T-helper 1 cell treated with Interleukin-12 subunit alpha and Interleukin-12 subunit beta and Interleukin-4 antibody, amounts not matched to agents 30 ng/mL and 1 ng/mL, for 36 hours (primary cell): Measurements from ENCODE around the gene TADA1. TPM values are rescaled to one million over a fixed set of nuclear protein-coding genes. Genes with fewer than 3 reads are reported as not detected.
"Not testable (repeated sequence)": the region's sequence is repeated elsewhere in the genome, so short reads cannot be mapped to it uniquely, and the experiment has no call there.

Source experiments
- intact Hi-C: fragments of 100-400 bp; cut with micrococcal nuclease; formaldehyde crosslinking; loops from one replicate; pipeline ENCODE4 v1.15.1; 2024
- total RNA-seq: library from RNA; stranded (reverse); gene quantifications from 2 replicates; pipeline ENCODE4 v1.2.3, GENCODE V29; 2022

Gene TADA1
- total RNA-seq, 1 donor from 2014 or later: 14.6 TPM

- intact Hi-C loops: no loop called here
Observed at GRCh38 chr1:166848193-166848592, 27.9 kb downstream of the TADA1 start.

DNA sequence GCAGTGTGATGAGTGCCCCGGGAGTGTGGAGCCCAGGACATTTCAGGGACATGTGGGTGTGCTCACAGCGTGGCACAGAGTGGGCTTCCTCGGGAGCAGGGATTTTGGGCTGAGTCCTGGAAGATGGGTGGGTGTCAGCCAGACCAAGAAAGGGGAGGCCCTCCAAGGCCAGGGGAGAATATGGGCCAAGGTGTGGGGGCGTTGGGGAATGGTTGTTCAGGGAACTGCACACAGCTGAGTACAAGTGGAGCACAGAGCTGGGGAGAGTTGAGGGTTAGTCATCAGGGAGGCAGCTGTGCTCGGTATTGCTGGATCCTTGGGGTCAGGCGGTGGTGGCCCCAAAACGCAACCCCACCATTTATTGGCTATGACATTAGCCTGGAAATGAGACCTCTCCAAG, 31.3 kb downstream of the TADA1 start:
- intact Hi-C loops: no loop called here

DNA sequence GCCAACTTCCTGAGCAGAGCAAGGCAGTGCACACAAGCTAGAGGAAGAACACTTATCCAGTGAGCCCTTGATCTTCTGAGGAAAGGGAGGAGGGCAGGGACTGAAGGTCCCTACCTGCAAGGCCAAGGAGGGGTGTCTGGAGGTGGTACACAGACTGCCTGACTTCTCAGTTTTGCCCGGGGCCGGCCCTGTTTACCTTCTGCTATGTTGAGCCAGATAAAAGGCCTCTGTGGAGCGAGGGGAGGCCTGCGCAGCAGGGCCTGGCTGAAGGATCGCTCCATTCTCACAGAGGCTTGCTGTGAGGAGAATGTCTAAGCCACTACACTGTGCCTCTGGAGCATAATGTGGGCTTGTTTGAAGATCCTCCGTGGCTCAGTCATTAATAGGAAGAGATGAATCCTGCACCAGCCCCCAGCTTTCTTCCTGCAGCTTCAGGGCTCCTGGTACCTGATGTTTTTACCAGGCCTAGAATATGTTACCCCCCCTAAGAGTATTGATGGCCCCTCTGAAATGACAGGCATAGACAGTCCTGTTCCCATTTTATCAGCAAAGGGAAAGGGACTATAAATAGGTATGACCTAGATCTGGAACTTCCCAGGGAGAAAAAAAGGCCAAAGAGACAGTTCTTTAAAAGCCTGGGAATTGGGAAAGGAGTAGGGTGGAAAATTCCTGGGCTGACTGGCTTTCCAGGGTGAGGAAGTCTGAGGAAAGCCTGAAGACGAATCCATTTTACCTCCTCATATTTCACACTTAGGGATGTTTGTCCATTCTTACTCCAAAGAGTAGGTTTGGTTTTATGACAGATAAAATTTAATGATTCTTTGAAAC, 32.1 kb downstream of the TADA1 start:
- intact Hi-C loops: no loop called here

GRCh38 chr1:166843322-166843721, 32.7 kb downstream of the TADA1 start:
- intact Hi-C loops: no loop called here

DNA sequence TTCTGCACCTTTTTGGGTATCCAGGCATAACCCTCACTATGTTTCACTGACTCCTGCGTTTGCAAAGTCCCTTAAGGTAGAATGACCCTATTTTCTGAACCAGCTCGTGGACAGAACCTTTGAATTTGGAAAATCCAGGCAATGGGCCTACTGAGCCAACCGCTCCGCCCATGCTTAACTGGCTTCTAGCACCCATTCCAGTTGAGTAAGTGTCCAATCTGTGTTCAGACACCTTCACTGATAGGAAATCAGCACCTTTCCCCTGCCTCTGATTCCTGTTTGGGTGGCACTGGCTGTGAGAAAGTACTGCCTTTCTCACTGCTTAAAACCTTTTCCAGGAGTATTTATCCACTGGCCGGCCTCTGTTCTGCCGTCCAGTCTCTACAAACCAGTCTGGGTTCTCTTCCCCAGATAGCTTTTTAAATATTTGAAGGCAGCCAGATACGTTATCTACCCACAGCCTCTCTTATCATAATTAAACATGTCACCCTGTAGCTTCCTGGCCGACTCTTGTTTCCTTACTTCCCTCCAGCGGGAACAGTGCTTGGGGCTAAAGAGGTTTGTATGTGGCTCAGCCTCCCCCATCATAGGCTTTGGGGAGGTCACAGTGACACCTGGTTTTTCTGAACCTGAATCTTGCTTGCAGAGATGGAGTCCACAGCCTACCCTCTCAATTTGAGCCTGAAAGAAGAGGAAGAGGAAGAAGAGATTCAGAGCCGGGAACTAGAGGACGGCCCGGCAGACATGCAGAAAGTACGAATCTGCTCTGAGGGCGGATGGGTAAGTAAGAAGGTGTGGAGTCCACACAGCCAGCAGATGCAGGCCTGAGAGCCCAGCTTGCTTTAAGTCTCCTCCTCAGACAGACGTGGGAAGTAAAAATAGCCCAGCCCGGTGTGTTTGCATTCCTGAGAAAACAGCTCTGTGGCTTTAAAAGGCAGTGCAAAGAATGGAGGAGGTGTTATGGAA, 35.5 kb downstream of the TADA1 start:
- intact Hi-C loops: no loop called here

- intact Hi-C loops: loop anchor here (1.0 to 2.0 kb wide), 4 partner anchors 37 to 1339 kb away; partner anchors contain the start of genes POU2F1, TADA1 and TIPRL
Observed at GRCh38 chr1:166839600-166840308, 36.3 kb downstream of the TADA1 start.

GRCh38 chr1:166838766-166839599, 37.1 kb downstream of the TADA1 start, which contains the start of gene POGK:
Gene POGK (plus strand): TSS chr1:166839475. CDS start chr1:166840957, 1,482 bp downstream.
- intact Hi-C loops: loop anchor here (1.0 to 2.0 kb wide), 5 partner anchors 37 to 1340 kb away; partner anchors contain the start of genes POU2F1, TADA1 and TIPRL

DNA sequence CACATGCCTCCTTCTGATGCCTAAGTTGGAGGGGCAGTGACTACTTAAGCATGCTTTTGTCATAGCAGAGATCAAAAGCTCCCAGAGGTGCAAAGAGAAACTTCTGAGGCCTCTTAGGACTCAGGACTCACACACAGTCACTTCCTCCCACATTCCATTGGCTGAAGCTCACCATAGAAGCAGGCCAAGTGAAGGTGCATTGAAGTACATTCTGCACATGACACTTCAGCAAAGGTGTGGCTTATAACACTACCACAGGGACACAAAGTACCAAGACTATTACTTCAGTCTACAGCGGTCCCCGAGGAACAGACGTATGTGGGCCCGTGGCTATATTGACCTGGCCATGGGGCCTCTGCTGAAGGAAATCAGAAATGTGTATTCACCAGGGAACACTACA, 39.3 kb downstream of the TADA1 start:
- intact Hi-C loops: no loop called here

GRCh38 chr1:166829762-166830161, 46.3 kb downstream of the TADA1 start:
- intact Hi-C loops: not testable (repeated sequence)

DNA sequence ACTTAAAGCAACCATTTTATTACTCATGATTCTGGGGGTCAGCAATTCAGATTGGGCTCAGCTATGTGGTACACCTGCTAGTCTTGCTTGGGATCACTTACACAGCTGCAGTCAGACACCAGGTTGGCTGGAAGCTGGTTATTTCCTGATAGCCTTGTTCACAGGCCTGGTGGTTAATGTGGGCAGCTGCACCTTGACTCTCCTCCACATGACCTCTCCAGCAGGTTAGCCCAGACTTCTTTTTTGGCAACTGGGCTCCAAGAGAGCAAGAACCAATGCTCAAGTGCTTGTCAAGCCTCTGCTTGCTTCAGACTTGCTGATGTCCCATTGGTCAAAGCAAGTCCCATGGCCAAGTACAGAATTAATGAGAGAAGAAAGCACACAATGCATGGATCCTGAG, 48.6 kb downstream of the TADA1 start:
- intact Hi-C loops: no loop called here

- intact Hi-C loops: no loop called here
Observed at GRCh38 chr1:166822385-166822784, 53.7 kb downstream of the TADA1 start.

GRCh38 chr1:166819974-166820373, 56.1 kb downstream of the TADA1 start:
- intact Hi-C loops: no loop called here

GRCh38 chr1:166814611-166815010, 61.5 kb downstream of the TADA1 start:
- intact Hi-C loops: no loop called here

DNA sequence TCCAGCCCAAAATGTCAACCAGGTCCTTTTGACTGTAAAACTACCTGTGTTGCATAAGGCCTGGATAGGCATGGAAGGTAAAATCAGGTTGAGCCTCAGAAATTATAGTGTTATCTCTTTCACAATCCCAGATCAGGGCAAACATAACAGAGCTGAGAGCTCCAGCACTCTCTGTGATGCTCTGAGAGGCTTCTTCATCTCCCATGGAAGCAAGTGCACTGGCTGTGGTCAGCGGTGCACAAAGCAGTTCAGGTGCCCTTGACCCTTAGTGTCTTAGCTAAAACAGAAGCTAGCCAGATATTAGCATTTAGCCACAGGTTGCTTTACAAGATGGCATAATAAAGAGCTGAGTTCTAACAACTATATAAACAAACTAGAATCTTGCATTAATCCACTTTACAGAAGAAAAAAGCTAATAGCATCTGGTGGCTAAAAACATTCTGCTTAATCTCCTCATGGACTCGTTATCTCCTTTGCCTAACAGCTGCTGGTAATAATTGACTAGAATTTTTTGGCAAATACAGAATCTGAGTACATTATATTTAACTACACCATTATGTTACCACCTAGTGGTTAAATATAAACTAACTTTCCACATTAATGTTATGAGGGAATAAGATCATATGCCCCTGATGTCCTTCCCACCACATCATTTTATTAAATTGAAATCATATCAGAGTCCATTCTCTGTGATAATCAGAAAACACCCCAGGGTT, 62.4 kb downstream of the TADA1 start:
- intact Hi-C loops: no loop called here

DNA sequence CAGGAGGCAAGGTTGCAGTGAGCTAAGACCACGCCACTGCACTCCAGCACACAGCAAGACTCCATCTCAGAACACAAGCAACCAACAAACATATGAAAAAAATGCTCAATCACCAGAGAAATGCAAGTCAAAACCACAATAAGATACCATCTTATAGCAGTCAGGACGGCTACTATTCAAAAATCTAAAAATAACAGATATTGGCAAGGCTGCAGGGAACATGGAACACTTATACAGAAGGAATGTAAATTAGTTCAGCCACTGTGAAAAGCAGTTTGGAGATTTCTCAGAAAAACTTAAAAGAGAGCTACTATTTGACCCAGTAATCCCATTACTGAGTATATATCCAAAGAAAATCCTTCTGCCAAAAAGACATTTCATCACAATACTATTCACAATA, 64.4 kb downstream of the TADA1 start:
- intact Hi-C loops: no loop called here

GRCh38 chr1:166808952-166809351, 67.1 kb downstream of the TADA1 start:
- intact Hi-C loops: no loop called here
